HG03045 (cell line): ENCODE measurements around the gene S100A14.
A peak's percentile ranks its signal among the peaks of the same experiment; 100 is the strongest.

Source experiments
- ATAC-seq: cut with Tn5 transposase; IDR thresholded peaks from one replicate; pipeline ENCODE4 v1.9.1; 2021; ENCODE audit warnings: mild to moderate bottlenecking, moderate library complexity; ENCODE audit not compliant: unreplicated experiment

The S100A14 gene

GRCh38 chr1:153616144-153616916 is at the start of gene S100A14:
Gene S100A14 (minus strand): TSS chr1:153616325. CDS start chr1:153615858, 467 bp downstream.
- ATAC-seq: no peak

- ATAC-seq: no peak
Observed at GRCh38 chr1:153663211-153663610, 47.1 kb upstream of the S100A14 start.

- ATAC-seq: no peak
Observed at GRCh38 chr1:153662269-153662668, 46.1 kb upstream of the S100A14 start.

- no peak for ATAC-seq
Observed at GRCh38 chr1:153661111-153661708, 45.1 kb upstream of the S100A14 start.

- ATAC-seq: no peak
Observed at GRCh38 chr1:153659656-153660055, 43.5 kb upstream of the S100A14 start.

GRCh38 chr1:153659175-153659534 is 43.0 kb upstream of the S100A14 start:
- ATAC-seq: no peak

GRCh38 chr1:153658400-153659174 is 42.5 kb upstream of the S100A14 start, which contains the start of gene SNAPIN:
Gene SNAPIN (plus strand): TSS chr1:153658703. CDS start chr1:153658744, 41 bp downstream.
- ATAC-seq: peak; percentile 92

- no peak for ATAC-seq
Observed at GRCh38 chr1:153655333-153655732, 39.2 kb upstream of the S100A14 start.

- no peak for ATAC-seq
Observed at GRCh38 chr1:153652805-153653500, 36.8 kb upstream of the S100A14 start.

GRCh38 chr1:153651771-153652170 is 35.6 kb upstream of the S100A14 start:
- no peak for ATAC-seq

GRCh38 chr1:153649863-153650235 is 33.7 kb upstream of the S100A14 start:
- no peak for ATAC-seq

GRCh38 chr1:153649137-153649862 is 33.2 kb upstream of the S100A14 start:
- ATAC-seq: no peak

- no peak for ATAC-seq
Observed at GRCh38 chr1:153648000-153648643, 32.0 kb upstream of the S100A14 start.

- no peak for ATAC-seq
Observed at GRCh38 chr1:153647346-153647714, 31.2 kb upstream of the S100A14 start.

GRCh38 chr1:153646672-153647345 is 30.7 kb upstream of the S100A14 start:
- no peak for ATAC-seq

GRCh38 chr1:153643816-153644215 is 27.7 kb upstream of the S100A14 start:
- no peak for ATAC-seq

GRCh38 chr1:153643100-153643499 is 27.0 kb upstream of the S100A14 start:
- ATAC-seq: no peak

GRCh38 chr1:153642161-153642560 is 26.0 kb upstream of the S100A14 start:
- no peak for ATAC-seq

GRCh38 chr1:153640861-153641260 is 24.7 kb upstream of the S100A14 start:
- no peak for ATAC-seq
